ENCODE results near the gene THEM5.
"Not testable (repeated sequence)": the region's sequence is repeated elsewhere in the genome, so short reads cannot be mapped to it uniquely, and the experiment has no call there.

Gene THEM5

GRCh38 chr1:151867321-151867720 is 13.8 kb upstream of the THEM5 start:
- no peak for DNase-seq

- DNase-seq = no peak
Measured at GRCh38 chr1:151864411-151864810, 10.9 kb upstream of the THEM5 start.

GRCh38 chr1:151862604-151863003 is 9.1 kb upstream of the THEM5 start:
- no peak for DNase-seq

DNA sequence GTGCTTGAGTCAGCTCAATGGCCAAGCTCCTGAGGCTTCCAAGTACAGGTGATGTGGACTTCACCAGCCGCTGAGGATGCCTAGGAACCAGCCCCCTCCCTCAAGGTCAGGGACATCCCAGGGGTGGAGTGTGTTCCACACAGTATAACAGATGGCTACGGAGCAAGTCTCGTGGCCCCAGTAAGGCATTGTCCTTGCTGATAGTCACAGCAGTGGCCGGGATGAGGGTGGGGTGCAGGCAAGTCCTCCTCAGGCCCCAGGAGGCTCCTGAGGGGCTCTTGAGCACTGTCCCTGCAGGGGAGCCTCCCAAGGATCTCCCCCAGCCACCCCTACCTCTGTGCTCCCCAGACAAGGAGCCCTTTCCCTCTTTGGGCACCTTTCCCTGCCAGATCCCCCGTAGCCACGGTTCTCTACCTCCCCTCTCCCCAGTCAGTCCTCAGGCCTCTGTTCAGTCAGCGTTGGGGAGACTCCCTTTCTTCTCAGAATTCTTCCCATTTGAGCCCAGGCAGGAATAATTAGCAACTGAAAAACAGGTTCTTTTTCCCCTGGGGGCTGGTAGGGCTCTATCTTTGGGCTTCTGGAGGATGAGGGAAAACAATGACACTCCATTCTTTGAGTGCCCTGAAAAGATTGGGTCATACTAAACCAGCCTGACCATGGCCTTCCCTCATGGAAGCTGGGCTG is 7.1 kb upstream of the THEM5 start:
- no peak for DNase-seq

GRCh38 chr1:151859891-151860293 is 6.4 kb upstream of the THEM5 start:
- no peak for DNase-seq

DNA sequence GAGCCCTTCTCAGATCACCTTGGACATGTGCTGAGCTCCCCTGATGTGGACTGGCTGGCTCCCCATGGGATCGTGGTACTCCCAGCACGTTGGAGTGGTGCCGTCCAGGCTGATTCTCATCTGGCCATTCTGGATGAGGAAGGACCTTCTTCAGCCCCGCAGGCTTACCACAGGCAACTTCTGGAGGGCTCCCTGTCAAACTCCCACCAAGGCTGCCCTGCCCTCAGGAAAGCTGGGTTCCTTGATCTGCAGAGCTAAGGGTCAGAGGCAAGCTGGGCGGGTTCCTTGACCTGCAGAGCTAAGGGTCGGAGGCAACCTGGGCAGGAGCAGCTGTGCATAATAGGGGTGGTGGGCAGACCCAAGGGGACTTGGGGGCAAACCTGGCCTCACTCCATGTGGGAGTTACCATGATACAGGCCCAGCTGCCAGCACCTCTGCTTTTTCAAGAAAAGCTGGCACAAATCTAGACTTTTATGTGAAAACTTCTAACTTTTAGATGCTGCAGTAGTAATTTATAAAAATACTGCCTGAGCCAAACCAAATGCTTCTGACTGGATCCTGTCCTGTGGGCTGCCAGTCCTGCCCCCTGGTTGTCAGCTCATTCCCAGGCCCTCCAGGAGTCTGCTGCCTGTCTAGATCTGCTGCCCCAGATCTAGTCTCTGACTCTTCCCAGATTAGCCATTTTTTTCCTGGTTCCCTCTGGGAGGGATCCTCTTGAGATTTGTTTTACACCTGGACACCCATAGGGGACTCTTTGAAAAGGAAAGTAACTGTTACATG is 5.6 kb upstream of the THEM5 start:
- DNase-seq = no peak

DNA sequence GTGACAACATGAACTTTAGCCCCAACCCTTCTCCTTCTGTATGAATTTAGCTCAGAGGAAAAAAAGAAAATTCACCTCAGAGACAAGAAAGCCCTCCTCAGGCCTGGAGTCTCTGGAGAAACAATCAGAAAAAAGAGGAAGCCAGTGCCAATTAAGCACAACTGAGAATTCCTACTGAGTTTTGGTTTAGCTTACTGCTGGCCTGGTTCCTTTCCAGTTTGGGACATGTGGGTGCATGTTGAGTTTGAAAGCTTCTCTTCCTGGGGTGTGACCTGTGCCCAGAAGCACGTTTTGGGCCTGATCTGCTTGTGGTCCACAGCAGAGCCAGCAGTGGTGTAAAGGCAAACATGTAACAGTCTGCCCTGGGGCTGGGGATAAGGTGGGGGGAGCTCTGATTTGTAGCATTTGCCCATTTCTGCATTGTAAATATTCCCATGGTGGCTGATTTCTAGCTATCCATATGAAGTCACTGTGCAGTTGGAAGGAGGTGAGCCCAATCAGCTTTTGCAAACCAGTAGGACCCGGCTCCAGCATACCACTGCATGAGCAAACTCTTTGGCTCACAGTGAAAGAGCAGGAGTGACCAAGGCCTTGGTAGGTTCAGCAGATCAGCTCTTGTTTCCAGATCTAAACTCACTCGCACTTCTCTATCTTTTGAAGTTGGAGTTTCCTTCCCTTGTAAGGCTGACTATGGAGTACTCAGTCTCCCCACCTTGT is 4.7 kb upstream of the THEM5 start:
- no peak for DNase-seq

DNA sequence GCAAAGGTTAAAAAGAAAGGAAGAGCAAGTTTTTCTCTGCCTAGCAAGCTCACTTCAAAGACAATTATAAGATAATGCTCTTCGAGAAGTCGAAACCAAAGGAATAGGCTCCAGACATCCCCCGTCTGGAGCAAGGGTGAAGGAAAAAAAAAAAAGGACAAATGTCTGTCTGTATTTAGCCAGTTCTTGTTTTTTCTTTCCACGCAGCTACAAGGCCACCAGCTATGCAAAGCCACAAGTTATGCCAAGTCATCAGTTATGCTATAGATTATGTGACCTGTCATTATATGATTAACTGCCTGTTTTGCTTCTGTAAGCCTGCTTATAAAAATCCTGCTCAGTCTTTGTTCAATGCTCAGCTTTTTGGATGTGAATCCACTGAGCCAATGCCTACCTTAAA is 2.4 kb upstream of the THEM5 start:
- DNase-seq = no peak

DNA sequence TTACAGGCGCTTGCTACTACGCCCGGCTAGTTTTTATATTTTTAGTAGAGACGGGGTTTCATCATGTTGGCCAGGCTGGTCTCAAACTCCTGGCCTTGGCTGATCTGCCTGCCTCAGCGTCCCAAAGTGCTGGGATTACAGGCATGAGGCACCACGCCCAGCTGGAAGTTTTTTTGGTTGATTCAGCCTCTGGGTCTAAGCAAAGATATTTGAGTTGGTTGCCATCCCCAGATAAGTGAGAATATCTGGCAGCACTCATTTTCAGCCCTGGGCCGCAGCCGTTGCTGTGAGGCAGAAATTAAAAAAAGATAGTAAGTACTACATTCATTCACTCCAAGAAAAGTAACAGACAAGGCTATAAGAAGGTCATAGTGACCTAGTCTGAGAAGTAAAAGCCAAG is 2.0 kb upstream of the THEM5 start:
- not testable (repeated sequence) for DNase-seq

GRCh38 chr1:151854658-151855057 is 1.1 kb upstream of the THEM5 start:
- no peak for DNase-seq

DNA sequence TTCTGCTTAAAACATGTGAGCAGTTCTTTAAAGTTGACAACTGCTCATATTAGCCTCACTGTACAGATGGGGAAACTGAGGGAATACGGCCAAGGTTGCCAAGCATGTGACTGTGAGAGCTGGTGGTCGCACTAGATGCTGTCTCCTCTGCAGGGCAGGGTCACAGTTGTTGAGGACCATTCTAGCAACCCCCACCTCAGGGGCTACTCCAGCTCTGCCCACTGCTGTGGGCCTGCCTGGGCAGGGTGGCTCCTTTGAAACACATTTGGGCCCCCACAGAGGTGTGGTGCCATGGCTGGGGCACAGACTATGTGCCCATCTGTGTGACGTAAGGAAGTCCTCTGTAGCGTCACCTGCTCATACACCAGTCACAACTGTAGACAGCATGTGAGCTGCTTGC is 779 bp downstream of the THEM5 start:
- DNase-seq = no peak

DNA sequence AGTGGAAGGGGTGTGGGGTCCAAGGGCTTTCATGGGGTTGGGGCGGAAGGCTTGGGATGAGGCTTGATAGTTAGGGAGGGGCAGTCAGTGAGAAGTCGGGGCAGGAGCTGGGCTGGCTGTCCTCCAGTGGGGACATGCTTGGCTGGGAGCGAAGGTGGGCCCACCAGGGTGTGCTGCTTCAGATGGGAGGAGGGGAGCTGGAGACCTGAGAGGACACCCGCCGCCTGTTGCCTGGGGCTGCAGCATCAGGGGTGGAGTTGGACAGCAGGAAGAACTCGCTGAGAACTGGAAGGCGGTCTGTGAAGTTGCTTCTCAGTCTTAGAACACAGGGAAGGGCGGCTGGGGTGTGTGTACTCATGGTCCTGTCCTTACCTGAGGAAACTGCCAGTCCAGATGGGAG is 1.6 kb downstream of the THEM5 start:
- DNase-seq = no peak

GRCh38 chr1:151849871-151850270 is 3.6 kb downstream of the THEM5 start:
- no peak for DNase-seq

DNA sequence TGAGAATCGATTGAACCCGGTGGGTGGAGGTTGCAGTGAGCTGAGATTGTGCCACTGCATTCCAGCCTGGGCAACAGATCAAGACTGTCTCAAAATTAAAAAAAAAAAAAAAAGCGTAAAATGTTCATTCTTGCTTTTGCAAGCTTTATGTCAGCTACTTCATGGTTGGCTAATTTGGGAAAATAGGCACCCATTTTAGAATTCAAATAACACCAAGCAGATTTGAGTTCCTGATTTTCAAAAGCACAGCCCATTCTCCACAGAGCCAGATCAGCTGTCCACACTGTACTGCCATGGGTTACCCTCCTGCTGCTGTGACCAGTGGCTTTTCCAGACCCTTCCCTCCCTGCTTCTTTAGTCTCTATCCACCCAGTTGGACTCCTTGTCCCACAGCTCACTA is 4.4 kb downstream of the THEM5 start:
- DNase-seq = no peak

GRCh38 chr1:151847867-151848596 is 5.5 kb downstream of the THEM5 start:
- DNase-seq = no peak

GRCh38 chr1:151846686-151847237 is 6.8 kb downstream of the THEM5 start:
- DNase-seq = no peak

DNA sequence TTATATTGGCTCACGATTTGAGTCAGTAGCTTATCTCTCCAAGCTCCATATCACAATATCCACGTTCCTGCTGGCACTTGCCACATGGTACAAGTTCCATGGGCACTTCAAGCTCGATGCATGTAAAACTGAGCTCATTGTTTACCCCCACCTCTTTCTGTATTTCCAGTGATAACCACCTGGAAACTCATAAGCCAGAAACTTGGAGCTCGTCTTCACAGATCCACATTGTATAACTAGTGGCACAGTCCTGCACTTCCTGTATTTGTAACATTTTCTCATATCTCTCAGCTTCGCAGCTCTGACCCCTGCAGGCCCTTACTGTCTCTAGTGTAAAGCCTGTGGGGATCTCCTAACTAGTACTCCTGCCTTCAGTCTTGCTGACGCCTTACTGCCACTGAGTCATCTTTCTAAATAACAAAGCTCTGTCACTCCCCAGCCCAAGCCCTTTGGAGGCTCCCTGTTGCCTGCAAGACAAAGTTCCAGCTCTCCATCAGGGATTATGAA is 7.4 kb downstream of the THEM5 start:
- no peak for DNase-seq

DNA sequence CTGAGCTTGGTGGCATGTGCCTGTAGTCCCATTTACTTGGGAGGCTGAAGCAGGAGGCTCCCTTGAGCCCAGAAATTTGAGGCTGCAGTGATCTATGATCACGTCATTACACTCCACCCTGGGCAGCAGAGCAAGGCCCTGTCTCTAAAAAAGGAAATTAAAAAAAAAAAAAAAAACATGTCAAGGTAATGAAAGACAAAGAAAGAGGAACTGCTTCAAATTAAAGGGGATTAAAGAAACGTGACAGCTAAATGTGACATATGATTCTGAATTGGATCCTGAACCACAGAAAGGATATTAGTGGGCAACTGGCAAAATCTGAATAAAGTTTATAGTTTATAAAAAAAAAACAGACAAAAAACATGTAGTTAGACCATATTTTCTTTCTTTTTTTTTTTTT is 10.1 kb downstream of the THEM5 start:
- no peak for DNase-seq

DNA sequence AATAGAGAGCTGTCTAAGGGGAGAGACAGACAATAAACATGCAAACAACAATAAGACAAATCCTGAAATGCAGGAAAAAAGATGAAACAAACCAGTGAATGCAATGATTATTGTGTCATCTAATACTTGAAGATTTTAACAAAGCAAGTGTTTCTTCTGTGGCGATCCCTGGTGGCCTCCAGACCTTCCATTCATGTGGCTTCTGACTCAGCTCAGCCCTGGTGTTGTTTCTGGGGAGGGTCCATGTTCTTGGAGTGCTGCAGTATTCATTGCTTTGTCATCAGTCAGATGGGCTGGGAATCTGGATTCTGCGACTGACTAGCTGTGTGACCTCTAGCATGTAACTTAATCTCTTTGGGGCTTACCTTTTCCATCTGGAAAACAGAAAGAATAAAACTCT is 12.4 kb downstream of the THEM5 start:
- no peak for DNase-seq

DNA sequence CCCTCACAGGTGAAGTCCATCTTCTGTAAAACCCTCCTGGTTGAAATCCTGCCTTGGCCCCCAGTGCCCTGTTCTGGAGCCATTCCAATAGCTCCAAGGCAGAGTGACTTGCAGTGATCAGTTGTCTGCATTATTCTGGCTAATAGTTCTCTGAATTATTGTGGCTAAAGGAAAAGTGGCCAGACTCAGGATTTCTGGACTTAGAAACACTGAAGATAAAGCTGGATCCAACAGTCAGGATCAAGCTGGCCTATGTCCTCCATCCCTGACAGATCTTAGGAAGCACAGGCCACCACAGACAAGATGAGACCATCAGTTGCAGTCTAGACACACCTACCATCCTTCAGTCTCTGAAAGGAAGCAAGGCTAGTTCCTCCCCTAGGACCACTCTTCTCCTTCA is 13.1 kb downstream of the THEM5 start:
- DNase-seq = no peak

- DNase-seq = peak; percentile 78
Measured at GRCh38 chr1:151839457-151840403, 13.8 kb downstream of the THEM5 start, which contains the start of gene C2CD4D. Gene C2CD4D, minus strand, starts transcription at chr1:151839820. Its CDS starts 831 bp downstream, at chr1:151838989.

- no peak for DNase-seq
Measured at GRCh38 chr1:151839082-151839412, 14.5 kb downstream of the THEM5 start.

Measured in NCI-H510A (cell line).